Retinal pigment epithelial cell (primary cell): ENCODE measurements around the gene GET3.
"Not testable (repeated sequence)": the region's sequence is repeated elsewhere in the genome, so short reads cannot be mapped to it uniquely, and the experiment has no call there.

Experiments
- DNase-seq: peaks from one replicate; pipeline ENCODE4 v3.0.0-alpha.2; 2010; ENCODE audit warnings: low read depth
- H3K4me3 ChIP-seq: 2 replicates; pipeline ENCODE4 v1.5.1; 2011; ENCODE audit warnings: mild to moderate bottlenecking, low read length, control low read depth, moderate library complexity
- CTCF ChIP-seq: conservative IDR thresholded peaks from 2 replicates; pipeline ENCODE4 v1.5.1; 2011; ENCODE audit warnings: low read depth, low read length, control low read depth, inconsistent platforms

GET3 gene

DNA sequence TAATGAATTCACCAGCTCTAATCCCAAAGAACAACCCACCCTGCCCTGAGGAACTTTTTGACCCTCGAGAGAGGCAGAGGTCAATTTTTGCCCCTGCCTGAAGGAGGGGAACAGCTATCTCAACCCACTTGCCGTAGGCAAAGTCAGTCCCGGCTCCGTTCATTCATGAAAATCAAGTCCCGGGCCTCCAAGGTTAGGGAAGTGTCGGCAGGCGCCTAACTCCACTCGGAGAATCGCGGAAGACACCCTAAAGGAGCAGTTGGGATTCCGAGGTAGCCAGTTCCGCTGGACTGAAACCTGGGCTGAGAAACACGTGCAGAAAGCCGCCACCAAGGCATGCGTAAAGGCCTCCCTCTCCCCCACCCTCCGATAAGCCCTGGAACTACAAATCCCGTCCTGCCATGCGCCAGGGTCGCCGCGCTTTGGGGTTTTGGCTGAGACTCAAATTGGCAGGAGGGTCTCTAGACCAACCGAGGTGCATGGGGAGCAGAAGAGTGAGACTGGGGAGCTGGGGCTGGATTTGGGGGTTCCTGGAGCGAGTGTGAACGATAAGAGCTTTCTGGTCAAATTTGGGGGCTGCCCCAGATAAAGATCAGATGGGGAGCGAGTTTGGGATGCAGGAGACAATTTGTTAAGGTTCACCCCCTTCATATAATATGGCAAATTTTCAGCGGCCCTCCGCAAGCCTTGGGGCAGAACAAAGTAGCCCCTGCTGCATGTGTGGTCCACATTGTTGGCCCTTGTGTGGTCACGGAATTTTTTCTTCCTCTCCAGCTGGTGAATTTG lies 13.5 kb upstream of the GET3 start, which contains the start of gene TNPO2:
Gene TNPO2 (minus strand): TSS at position 292 of the 786 bp plus-strand sequence. CDS start 2,955 bp downstream, outside the sequence.
- H3K4me3 ChIP-seq: peak within 1 kb of the TSS; percentile 88
- no peak for TF ChIP-seq CTCF
- no peak for DNase-seq

GRCh38 chr19:12725612-12726011 lies 11.7 kb upstream of the GET3 start:
- not testable (repeated sequence) for H3K4me3 ChIP-seq, DNase-seq

DNA sequence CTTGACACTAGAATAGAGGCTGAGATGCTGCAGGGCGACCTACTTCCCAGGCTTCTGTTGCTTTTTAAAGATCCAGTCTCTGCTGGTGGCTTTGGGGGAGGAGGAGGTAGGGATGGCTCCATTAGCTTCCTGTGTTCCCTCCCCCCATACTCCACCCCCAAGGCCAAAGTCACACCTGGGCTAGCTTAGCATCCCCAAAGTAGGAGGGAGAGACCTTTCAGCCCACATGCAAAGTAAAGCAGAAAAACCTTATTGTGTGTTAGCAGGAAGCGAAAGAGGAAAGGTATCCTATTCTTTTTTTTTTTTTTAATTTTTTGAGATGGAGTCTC lies 10.3 kb upstream of the GET3 start:
- TF ChIP-seq CTCF: no peak
- no peak overlapping the region for H3K4me3 ChIP-seq
- no peak for DNase-seq

- H3K4me3 ChIP-seq: no peak overlapping the region
- no peak for TF ChIP-seq CTCF
- no peak for DNase-seq
These were observed 9.4 kb upstream of the GET3 start for GRCh38 chr19:12727745-12728433.

- no peak overlapping the region for H3K4me3 ChIP-seq
- TF ChIP-seq CTCF: no peak
- no peak for DNase-seq
These were observed 7.2 kb upstream of the GET3 start for GRCh38 chr19:12730064-12730463.

GRCh38 chr19:12731337-12731736 lies 6.0 kb upstream of the GET3 start:
- H3K4me3 ChIP-seq: no peak overlapping the region
- TF ChIP-seq CTCF: no peak
- no peak for DNase-seq

- DNase-seq: no peak
- peak overlapping the region; percentile 69 for H3K4me3 ChIP-seq
- peak; percentile 45 for TF ChIP-seq CTCF
These were observed 3.7 kb upstream of the GET3 start for GRCh38 chr19:12733369-12734214.
